HepG2 (cell line): ENCODE measurements around the gene RPL38. TPM values are rescaled to one million over a fixed set of nuclear protein-coding genes. Genes with fewer than 3 reads are reported as not detected.

Experiments
- ATAC-seq: fragments of 200-7000 bp; cut with Tn5 transposase; 3 replicates; pipeline ENCODE4 v1.9.1; 2020; ENCODE audit warnings: mild to moderate bottlenecking, moderate library complexity
- BruUV-seq: library from RNA; stranded (reverse); fragments of 400-500 nt; replicated peaks from 2 replicates; lab custom pipeline; 2021; lab: Mats Ljungman, UMichigan
- CTCF ChIA-PET: fragments of 300-600 bp; formaldehyde crosslinking; extraction: SDS; loops from one replicate; lab custom pipeline; 2021; ENCODE audit warnings: low total read pairs, inconsistent platforms, low intra/inter-chr PET ratio; lab: Yijun Ruan, JAX
- POLR2A ChIA-PET: fragments of 350-600 bp; sonication (Branson Sonifier 250); formaldehyde crosslinking; loops from one replicate; lab custom pipeline; 2020; ENCODE audit warnings: antibody characterized with exemption, inconsistent platforms; lab: Yijun Ruan, JAX
- DNase-seq: peaks from one replicate; pipeline ENCODE4 v3.0.0-alpha.2; 2015; ENCODE audit warnings: low spot score
- FAIRE-seq: peaks from 3 replicates; lab custom pipeline; 2011; peaks lifted over from hg19 to GRCh38; lab: Jason Lieb, UNC
- H2AFZ ChIP-seq: one replicate; pipeline ENCODE4 v1.6.1; 2011; ENCODE audit warnings: low read length, inconsistent platforms
- H3K27ac ChIP-seq: fragments of 300-600 bp; 3 replicates; pipeline ENCODE4 v1.8.0; 2011; ENCODE audit warnings: mixed run types, mild to moderate bottlenecking, mixed read lengths, low read length, inconsistent platforms; ENCODE audit not compliant: insufficient read depth; ENCODE audit errors: extremely low read length
- H3K27me3 ChIP-seq, 2 experiments: fragments of 200-600 bp in 1 of 2; 2 replicates in 1 of 2; 3 replicates in 1 of 2; pipeline versions ENCODE4 v1.6.0 to v1.8.0; 2011; ENCODE audit warnings: low read length in 2 of 2, mild to moderate bottlenecking in 2 of 2, moderate library complexity in 2 of 2, inconsistent platforms in 1 of 2; ENCODE audit not compliant: insufficient read depth in 2 of 2, control insufficient read depth in 1 of 2
- H3K36me3 ChIP-seq, 2 experiments: fragments of 200-600 bp in 1 of 2; replicated peaks in 1 of 2; 2 replicates in 1 of 2; 3 replicates in 1 of 2; pipeline versions ENCODE4 v1.5.1 to v1.8.0; 2011; ENCODE audit warnings: low read length in 2 of 2, inconsistent platforms in 1 of 2; ENCODE audit not compliant: insufficient read depth in 2 of 2, control insufficient read depth in 1 of 2
- H3K4me1 ChIP-seq: 2 replicates; pipeline ENCODE4 v1.5.1; 2012; ENCODE audit warnings: low read length, inconsistent platforms; ENCODE audit not compliant: insufficient read depth
- H3K4me2 ChIP-seq: 2 replicates; pipeline ENCODE4 v1.6.0; 2011; ENCODE audit warnings: low read depth, low read length, inconsistent platforms
- H3K4me3 ChIP-seq, 3 experiments: fragments of 200-600 bp in 1 of 3; sonication (generic), shearing (Covaris generic) in 1 of 3; replicated peaks in 1 of 3; 2 replicates each; pipeline ENCODE4 v1.5.1; 2011 to 2016; ENCODE audit warnings: low read length in 3 of 3, inconsistent platforms in 2 of 3, low read depth in 2 of 3, mild to moderate bottlenecking in 2 of 3, control low read depth in 1 of 3, mixed read lengths in 1 of 3; ENCODE audit not compliant: insufficient read depth in 1 of 3
- H3K79me2 ChIP-seq: one replicate; pipeline ENCODE4 v1.6.1; 2011; ENCODE audit warnings: low read length, inconsistent platforms; ENCODE audit not compliant: insufficient read depth
- H3K9ac ChIP-seq: 2 replicates; pipeline ENCODE4 v1.6.0; 2011; ENCODE audit warnings: mild to moderate bottlenecking, low read depth, low read length, inconsistent platforms; ENCODE audit not compliant: insufficient read depth
- H3K9me3 ChIP-seq: 2 replicates; pipeline ENCODE4 v1.5.1; 2012; ENCODE audit warnings: mild to moderate bottlenecking, low read length
- H4K20me1 ChIP-seq: 2 replicates; pipeline ENCODE4 v1.6.0; 2011; ENCODE audit warnings: inconsistent platforms, mild to moderate bottlenecking, low read length, moderate library complexity; ENCODE audit not compliant: insufficient read depth
- NAIF1 ChIP-seq: sonication (generic); formaldehyde crosslinking; IDR thresholded peaks from 2 replicates; pipeline ENCODE4 v1.5.0; 2020; ENCODE audit warnings: mild to moderate bottlenecking, missing genetic modification reagents, borderline replicate concordance
- RBFOX2 ChIP-seq: fragments of 200-400 bp; formaldehyde crosslinking; IDR thresholded peaks from 2 replicates; pipeline ENCODE4 v1.6.1; 2017; ENCODE audit warnings: low read depth, mild to moderate bottlenecking, low read length
- ZNF12 ChIP-seq: sonication (generic); formaldehyde crosslinking; IDR thresholded peaks from 2 replicates; pipeline ENCODE4 v1.5.0; 2020; ENCODE audit warnings: missing genetic modification reagents
- ZNF337 ChIP-seq: sonication (generic); formaldehyde crosslinking; IDR thresholded peaks from 2 replicates; pipeline ENCODE4 v1.5.1; 2020; ENCODE audit warnings: missing genetic modification reagents, low read depth, mild to moderate bottlenecking, borderline replicate concordance
- ZNF546 ChIP-seq: sonication (generic); formaldehyde crosslinking; conservative IDR thresholded peaks from 2 replicates; pipeline ENCODE4 v1.8.1; 2023; ENCODE audit warnings: mild to moderate bottlenecking, missing genetic modification reagents
- ZNF549 ChIP-seq: sonication (generic); formaldehyde crosslinking; IDR thresholded peaks from 2 replicates; pipeline ENCODE4 v1.5.0; 2020; ENCODE audit warnings: missing genetic modification reagents
- ZNF552 ChIP-seq: sonication (generic); formaldehyde crosslinking; IDR thresholded peaks from 2 replicates; pipeline ENCODE4 v1.9.0; 2022; ENCODE audit warnings: missing genetic modification reagents, mild to moderate bottlenecking, borderline replicate concordance
- WGBS: methylation state at CpG from one replicate; pipeline ENCODE4 v1.1.6; 2017; ENCODE audit warnings: low lambda C conversion rate; 5-methylcytosine and 5-hydroxymethylcytosine counted together
- in situ Hi-C: cut with HindIII; loops from 2 replicates; pipeline ENCODE4 v1.10.0; 2017; ENCODE audit warnings: low pct_unique_long_range_greater_than_20kb; ENCODE audit not compliant: extremely low pct_ligation_motif_present
- intact Hi-C: fragments of 100-400 bp; cut with micrococcal nuclease; formaldehyde crosslinking; loops from one replicate; pipeline ENCODE4 v1.10.0; 2022; ENCODE audit not compliant: unreplicated experiment
- polyA plus RNA-seq, 8 experiments: library from polyadenylated mRNA; depleted of rRNA in 3 of 8; stranded (reverse) in 7 of 8; unstranded in 1 of 8; fragments of >200 nt; fragmentation: Illumina TruSeq in 4 of 8; extraction: Trizol in 4 of 8; gene quantifications; 2 replicates each; pipeline versions ENCODE4 v1.2.1 to v1.2.3, GENCODE V29; 2011 to 2016; ENCODE audit warnings: low read depth in 4 of 8, missing spikeins in 1 of 8, mixed read lengths in 1 of 8; ENCODE audit not compliant: insufficient read depth in 1 of 8
- total RNA-seq, 5 experiments: library from RNA; depleted of rRNA; stranded (reverse); fragments of >200 nt; fragmentation: Illumina TruSeq; extraction: Trizol; gene quantifications; 2 replicates each; pipeline ENCODE4 v1.2.3, GENCODE V29; 2016; ENCODE audit warnings: low read depth in 1 of 5
- TF ChIP-seq, protein P1 (sequence below): IDR thresholded peaks from 2 replicates; pipeline ENCODE4 v1.6.1; 2016; ENCODE audit warnings: low read depth, missing genetic modification reagents, missing compliant biosample characterization

The RPL38 gene
- total and polyA plus RNA-seq, 2 of the 13 experiments (the other 11 are each of a cell fraction or from before 2014, with no cell fraction given), result 2,370 to 2,372 TPM

DNA sequence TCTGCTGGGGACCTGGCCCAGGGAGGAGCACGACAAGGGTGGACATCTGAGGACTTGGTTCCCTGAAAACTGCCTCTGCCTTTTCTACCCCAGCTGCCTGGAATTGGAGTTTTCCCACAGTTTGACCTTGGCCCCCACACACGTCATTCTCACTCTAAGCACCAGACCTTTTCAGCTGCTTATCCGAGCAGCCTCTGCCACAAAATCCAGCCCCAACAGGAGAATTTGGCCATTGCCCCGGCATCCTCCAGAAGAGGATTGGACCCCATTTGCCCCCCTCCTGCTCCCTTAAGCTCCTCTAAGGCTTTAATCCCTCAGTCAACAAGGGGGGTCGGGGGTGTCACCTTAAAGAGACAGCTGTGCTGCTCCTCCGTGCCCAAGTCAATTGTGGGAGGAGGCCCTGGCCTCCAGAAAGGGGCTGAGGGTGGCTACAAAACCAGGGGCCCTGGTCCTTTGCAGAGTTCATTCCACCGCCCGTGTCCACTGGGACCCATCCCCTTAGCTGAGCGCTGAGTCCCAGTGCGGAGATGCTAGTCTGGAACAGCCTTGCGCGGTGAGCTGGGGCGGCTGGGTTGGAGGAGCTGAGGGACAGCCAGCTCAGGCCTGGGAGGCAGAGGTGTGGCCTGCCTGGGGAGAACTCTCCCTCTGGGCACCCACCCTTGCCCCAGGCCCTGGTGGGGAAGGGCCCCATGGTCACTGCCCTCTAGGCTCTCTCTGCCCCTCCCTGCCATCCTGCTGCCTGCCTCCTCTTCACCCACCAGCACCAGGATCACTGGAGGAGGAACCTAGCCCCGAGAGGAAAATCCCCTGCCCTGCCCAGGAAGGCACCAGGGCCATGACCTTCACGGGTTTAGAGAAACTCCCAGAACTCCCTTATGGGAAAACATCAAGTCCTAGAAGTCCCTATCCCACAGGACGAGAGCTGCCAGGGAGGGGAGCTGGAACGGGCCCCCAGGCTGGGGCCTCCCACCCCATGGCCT is 28.7 kb downstream of the RPL38 start:
- DNase-seq (no peak), FAIRE-seq (no peak), ATAC-seq (no peak; the same call in 1 of the 3 replicates)
- intact Hi-C loops (no loop called here), in situ Hi-C loops (no loop called here)
- Histone ChIP-seq H3K9ac (no peak overlapping the region), H3K79me2 (no peaks in the 10 kb centered on the region), H4K20me1 (no peaks in the 10 kb centered on the region; the same call in 1 of the 2 replicates), H3K4me3 (no peak overlapping the region), H3K4me2 (no peak overlapping the region), H3K9me3 (no peaks in the 10 kb centered on the region), H3K27me3 (peaks cover 3 to 4% of the 10 kb centered on the region in 2 experiments; a peak in 2 of 5 replicates), H3K27ac (no peak overlapping the region), H3K36me3 (no peaks in the 10 kb centered on the region), H3K4me1 (0 out of 2 replicates have a peak, but pooled peaks cover 10% of the 10 kb centered on the region), H2AFZ (no peak overlapping the region)
- TF ChIP-seq ZNF337 (CRISPR knock-in tag) (no peak), ZNF549 (CRISPR knock-in tag) (no peak), NAIF1 (no peak), ZNF552 (CRISPR knock-in tag) (no peak), RBFOX2 (no peak), ZNF546 (CRISPR knock-in tag) (no peak), ZNF12 (no peak)
- TF ChIP-seq, protein P1, sequence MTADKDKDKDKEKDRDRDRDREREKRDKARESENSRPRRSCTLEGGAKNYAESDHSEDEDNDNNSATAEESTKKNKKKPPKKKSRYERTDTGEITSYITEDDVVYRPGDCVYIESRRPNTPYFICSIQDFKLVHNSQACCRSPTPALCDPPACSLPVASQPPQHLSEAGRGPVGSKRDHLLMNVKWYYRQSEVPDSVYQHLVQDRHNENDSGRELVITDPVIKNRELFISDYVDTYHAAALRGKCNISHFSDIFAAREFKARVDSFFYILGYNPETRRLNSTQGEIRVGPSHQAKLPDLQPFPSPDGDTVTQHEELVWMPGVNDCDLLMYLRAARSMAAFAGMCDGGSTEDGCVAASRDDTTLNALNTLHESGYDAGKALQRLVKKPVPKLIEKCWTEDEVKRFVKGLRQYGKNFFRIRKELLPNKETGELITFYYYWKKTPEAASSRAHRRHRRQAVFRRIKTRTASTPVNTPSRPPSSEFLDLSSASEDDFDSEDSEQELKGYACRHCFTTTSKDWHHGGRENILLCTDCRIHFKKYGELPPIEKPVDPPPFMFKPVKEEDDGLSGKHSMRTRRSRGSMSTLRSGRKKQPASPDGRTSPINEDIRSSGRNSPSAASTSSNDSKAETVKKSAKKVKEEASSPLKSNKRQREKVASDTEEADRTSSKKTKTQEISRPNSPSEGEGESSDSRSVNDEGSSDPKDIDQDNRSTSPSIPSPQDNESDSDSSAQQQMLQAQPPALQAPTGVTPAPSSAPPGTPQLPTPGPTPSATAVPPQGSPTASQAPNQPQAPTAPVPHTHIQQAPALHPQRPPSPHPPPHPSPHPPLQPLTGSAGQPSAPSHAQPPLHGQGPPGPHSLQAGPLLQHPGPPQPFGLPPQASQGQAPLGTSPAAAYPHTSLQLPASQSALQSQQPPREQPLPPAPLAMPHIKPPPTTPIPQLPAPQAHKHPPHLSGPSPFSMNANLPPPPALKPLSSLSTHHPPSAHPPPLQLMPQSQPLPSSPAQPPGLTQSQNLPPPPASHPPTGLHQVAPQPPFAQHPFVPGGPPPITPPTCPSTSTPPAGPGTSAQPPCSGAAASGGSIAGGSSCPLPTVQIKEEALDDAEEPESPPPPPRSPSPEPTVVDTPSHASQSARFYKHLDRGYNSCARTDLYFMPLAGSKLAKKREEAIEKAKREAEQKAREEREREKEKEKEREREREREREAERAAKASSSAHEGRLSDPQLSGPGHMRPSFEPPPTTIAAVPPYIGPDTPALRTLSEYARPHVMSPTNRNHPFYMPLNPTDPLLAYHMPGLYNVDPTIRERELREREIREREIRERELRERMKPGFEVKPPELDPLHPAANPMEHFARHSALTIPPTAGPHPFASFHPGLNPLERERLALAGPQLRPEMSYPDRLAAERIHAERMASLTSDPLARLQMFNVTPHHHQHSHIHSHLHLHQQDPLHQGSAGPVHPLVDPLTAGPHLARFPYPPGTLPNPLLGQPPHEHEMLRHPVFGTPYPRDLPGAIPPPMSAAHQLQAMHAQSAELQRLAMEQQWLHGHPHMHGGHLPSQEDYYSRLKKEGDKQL (CRISPR knock-in tag), result no peak
- ChIA-PET POLR2A (no interaction called here), CTCF (no interaction called here)
- BruUV-seq, result no TSS peak
- 50% methylated on average over 16 of the region's 17 CpGs for WGBS
